HG03520 (cell line): ENCODE data around the gene SORL1-AS1.

ENCODE experiments used
- ATAC-seq: cut with Tn5 transposase; IDR thresholded peaks from one replicate; pipeline ENCODE4 v1.9.1; 2021; ENCODE audit warnings: mild to moderate bottlenecking, moderate library complexity; ENCODE audit not compliant: unreplicated experiment

Gene SORL1-AS1

DNA sequence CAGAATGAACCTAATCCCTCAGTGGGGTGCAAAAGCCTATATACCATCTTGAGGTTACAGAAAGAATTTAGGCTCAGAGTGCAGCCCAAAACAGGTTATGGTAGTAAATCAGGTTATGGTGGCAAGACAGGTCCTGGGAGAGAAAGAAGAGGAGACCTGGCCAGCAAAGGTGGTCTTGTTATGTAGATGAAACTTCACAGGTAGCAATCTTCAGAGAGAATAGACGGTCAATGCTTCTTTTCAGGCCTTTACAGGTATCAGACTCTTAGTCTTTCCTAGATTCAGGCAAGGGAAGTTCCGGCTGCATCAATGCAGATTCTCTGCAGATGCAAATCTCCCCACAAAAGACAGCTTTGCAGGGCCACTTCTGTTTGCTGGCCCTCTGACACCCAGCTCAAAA lies 46.5 kb downstream of the SORL1-AS1 start:
- no peak for ATAC-seq

DNA sequence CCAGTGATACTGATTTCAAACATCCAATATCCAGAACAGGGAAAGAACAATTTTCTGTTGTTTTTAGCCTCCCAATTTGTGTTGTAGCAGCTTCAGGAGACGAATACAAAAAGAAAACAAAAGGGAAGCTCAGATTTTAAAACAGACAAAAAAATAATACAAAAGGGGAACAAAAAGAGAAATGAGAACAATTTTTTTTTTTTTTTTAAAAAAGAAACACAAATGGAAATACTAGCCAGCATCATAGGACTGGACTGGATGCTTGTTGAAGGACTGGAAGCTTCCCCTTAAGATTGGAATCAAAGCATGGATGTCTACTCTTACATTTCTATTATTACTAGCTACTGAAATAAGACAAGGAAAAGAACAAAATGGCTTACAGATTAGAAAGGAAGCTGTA lies 47.1 kb downstream of the SORL1-AS1 start:
- no peak for ATAC-seq

DNA sequence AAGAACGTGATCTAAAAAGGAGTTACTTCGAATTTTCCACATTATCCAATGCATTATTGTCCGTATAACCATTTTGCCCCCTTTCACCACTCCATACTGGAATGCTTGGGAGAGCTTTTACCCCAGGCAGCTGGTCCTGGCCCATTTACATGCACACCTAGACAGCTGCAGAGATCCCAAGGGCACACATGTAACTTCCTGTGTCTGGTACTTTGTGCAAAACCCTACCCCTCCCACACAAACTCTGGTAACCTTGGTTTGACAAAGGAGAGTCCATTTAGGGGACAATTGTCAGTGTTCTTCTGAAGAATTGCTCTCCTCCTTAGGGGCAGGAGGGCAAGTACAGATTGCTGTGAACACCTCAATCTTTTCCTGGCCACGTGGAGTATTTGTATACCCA lies 58.0 kb downstream of the SORL1-AS1 start:
- no peak for ATAC-seq

DNA sequence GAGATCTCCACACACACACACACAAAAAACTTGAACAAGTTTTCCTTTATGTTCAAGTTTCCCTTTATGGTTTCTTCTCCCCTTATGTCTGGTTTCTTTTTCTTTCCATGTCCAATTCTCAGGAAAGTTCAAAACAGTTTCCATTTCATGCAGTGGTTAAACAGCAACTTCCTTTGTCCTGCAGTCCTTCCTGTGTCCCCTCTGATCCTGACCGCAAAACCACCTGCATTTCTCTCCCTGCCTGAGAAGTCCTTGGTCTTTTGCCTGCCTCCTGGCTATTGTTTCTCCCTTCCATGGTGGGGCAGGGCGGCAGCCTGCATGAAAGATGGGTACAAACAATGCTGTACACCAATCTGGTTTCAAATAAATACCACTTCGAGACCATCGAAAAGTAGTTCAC lies 58.9 kb downstream of the SORL1-AS1 start:
- ATAC-seq, result no peak

- ATAC-seq, result no peak
Observed at GRCh38 chr11:121391914-121392313, 60.9 kb downstream of the SORL1-AS1 start.

DNA sequence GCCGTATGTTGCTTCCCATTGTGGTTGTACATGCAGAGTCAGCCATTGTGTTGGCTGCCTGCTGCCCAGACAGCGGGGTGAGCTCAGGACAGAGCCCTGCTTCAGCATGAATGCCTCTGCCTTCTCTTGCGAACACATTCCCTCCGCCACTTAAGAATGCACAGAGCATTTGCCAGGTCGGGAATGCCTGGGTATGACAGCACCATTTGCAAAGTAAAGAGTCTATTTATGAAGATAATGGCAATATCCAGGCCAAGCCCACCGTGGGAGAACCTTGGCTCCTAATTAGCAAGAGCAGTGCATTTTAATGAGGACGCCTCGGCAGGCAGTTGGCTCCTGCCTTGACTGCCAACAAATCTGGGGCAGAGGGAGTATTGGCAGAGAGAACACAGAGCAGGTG lies 63.1 kb downstream of the SORL1-AS1 start:
- no peak for ATAC-seq
